CD4-positive, alpha-beta T cell treated with Interleukin-6 at 100 ng/mL for 8 hours (primary cell): Measurements from ENCODE around the gene PCDHGA1.
"Not testable (repeated sequence)": the region's sequence is repeated elsewhere in the genome, so short reads cannot be mapped to it uniquely, and the experiment has no call there.

Experiments
- DNase-seq: peaks from one replicate; pipeline ENCODE4 v3.0.0-alpha.2; 2020; ENCODE audit warnings: mixed read lengths, low spot score

The PCDHGA1 gene

GRCh38 chr5:141330299-141331080 is at the start of gene PCDHGA1:
TSS of gene PCDHGA1 (plus strand) at chr5:141330514.
- peak; percentile 12 for DNase-seq

GRCh38 chr5:141298376-141298775 is 31.9 kb upstream of the PCDHGA1 start:
- DNase-seq, result no peak

GRCh38 chr5:141303756-141304155 is 26.6 kb upstream of the PCDHGA1 start, which contains the start of gene SLC25A2:
TSS of gene SLC25A2 (minus strand) at chr5:141304049. CDS start at chr5:141303865, 184 bp downstream.
- no peak for DNase-seq

DNA sequence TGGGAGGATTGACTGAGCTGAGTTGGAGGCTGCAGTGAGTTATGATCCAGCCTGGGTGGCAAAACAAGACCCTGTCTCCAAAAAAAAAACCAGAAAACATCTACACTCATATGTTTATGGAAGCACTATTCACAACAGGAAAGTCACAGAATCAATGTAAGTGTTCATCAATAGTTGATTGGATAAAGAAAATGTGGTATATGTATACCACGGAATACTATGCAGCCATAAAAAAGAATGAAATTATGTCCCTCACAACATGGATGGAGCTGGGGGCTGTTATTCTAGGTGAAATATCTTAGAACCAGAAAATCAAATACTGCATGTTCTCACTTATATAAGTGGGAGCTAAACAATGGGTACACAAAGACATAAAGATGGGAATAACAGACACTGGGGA is 23.7 kb upstream of the PCDHGA1 start:
- no peak for DNase-seq

- DNase-seq, result no peak
Measured at GRCh38 chr5:141313711-141314110, 16.6 kb upstream of the PCDHGA1 start.

GRCh38 chr5:141316963-141317362 is 13.4 kb upstream of the PCDHGA1 start:
- not testable (repeated sequence) for DNase-seq

GRCh38 chr5:141319202-141319601 is 11.1 kb upstream of the PCDHGA1 start:
- no peak for DNase-seq

DNA sequence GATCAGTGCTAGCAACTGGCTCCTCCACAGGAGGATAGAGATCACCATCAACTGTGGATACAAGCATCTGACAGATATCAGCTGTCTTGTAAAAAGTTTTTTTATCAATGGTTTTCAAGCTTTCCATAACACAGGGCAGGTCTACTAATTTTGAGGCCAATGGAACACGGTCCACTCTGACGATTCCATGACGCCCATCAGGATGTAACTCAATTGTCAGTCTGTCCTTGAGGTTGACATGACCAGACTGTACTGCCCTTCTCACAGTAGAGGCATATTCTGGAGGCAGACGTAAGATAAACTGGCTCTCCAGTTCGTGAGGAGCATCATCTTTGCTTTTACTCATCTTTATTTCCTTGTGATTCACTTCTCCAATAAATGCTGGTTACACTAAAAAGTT is 10.6 kb upstream of the PCDHGA1 start:
- DNase-seq, result no peak

- DNase-seq, result peak; percentile 92
Measured at GRCh38 chr5:141320225-141321169, 9.8 kb upstream of the PCDHGA1 start, which contains the start of gene TAF7. TSS of gene TAF7 (minus strand) at chr5:141320784. CDS start at chr5:141320044, 740 bp downstream.

DNA sequence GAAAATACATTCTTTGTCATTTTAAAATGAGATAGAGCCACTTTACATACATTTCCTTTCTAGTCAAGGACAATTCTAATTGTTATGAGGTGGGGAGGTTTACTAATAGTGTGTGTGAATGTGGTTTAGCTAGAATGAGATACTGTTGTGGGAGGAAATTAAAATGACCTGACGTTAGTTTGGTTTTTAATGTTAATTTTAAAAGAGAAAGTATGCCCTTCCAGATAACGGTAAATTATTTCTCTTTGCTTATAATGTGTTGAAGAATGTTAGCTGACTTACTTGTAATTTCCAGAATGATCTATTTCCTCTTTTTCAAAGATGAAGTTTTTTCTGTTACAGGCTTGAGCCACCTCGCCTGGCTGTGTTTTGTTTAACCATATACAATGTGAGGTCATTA is 8.1 kb upstream of the PCDHGA1 start:
- no peak for DNase-seq

DNA sequence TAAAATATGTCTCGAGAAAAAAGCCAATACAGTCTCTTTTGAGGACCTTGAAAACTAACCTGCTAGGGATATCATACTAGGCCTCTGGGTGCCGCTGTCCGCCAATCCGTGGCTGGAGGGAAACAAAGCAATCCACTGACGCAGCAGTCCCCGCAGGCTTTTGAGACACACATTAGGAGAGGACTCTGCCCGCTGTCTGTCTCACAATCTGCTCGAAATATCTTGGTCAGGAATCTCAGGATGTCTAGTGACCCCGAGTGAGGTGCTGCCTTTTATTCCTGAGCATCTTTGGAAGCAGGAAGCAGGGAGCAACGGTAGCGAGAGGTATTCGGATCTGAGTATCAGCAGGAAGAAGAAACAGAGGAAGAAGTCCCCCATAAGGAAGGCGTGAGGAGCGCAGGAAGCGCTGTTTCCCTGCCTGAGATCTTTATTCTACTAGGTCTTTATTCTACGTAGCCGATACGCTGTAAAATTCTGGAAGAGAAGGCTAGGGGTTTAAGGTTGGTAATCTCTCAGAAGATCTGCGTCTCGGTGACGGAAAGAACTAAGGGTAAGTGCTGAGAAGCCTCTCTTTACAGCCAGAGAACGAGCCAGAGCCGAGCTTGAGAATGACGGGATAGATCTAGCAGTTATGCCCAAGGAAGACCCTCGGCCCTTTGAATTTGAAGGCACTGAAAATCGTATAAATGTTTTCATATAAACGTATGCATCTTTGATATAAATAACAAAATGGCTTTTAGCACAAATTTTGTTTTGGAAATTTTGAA is 4.0 kb upstream of the PCDHGA1 start:
- peak; percentile 71 for DNase-seq

GRCh38 chr5:141328231-141328630 is 2.1 kb upstream of the PCDHGA1 start:
- no peak for DNase-seq

DNA sequence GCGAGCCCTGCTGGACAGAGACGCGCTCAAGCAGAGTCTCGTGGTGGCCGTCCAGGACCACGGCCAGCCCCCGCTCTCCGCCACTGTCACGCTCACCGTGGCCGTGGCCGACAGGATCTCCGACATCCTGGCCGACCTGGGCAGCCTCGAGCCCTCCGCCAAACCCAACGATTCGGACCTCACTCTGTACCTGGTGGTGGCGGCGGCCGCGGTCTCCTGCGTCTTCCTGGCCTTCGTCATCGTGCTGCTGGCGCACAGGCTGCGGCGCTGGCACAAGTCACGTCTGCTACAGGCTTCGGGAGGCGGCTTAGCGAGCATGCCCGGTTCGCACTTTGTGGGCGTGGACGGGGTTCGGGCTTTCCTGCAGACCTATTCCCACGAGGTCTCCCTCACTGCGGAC is 2.3 kb downstream of the PCDHGA1 start:
- DNase-seq, result not testable (repeated sequence)

- DNase-seq, result no peak
Measured at GRCh38 chr5:141338538-141339306, 8.4 kb downstream of the PCDHGA1 start, which contains the start of gene PCDHGA2. TSS of gene PCDHGA2 (plus strand) at chr5:141338760.

DNA sequence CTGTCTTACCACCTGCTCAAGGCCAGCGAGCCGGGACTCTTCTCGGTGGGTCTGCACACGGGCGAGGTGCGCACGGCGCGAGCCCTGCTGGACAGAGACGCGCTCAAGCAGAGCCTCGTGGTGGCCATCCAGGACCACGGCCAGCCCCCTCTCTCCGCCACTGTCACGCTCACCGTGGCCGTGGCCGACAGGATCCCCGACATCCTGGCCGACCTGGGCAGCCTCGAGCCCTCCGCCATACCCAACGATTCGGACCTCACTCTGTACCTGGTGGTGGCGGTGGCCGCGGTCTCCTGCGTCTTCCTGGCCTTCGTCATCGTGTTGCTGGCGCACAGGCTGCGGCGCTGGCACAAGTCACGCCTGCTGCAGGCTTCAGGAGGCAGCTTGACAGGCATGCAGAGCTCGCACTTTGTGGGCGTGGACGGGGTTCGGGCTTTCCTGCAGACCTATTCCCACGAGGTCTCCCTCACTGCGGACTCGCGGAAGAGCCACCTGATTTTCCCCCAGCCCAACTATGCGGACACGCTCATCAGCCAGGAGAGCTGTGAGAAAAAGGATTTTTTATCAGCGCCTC is 10.6 kb downstream of the PCDHGA1 start:
- DNase-seq, result not testable (repeated sequence)

DNA sequence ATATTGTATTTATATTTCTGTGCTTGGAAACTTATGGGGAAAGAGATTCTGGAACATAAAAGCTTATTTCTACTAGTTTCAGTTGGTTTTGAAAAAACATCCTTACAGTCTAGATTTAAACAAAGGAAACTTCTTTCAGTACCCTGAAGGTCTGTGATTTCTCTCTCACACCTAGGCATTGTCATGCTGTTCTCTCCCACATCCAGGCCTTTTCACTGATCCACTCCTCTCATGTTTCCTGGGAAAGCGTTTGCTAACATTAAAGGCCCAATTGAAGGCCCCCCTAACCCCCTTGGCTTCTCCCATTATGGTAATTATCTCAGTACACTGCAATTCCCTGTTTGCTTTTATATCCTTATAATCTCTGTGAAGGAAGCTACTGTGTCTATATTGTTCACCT is 12.5 kb downstream of the PCDHGA1 start:
- no peak for DNase-seq

- no peak for DNase-seq
Measured at GRCh38 chr5:141343242-141343952, 13.1 kb downstream of the PCDHGA1 start, which contains the start of gene PCDHGA3. TSS of gene PCDHGA3 (plus strand) at chr5:141343829. CDS start at chr5:141344034, 205 bp downstream.

GRCh38 chr5:141343953-141344463 is 13.7 kb downstream of the PCDHGA1 start:
- DNase-seq, result no peak

- no peak for DNase-seq
Measured at GRCh38 chr5:141345327-141345726, 15.0 kb downstream of the PCDHGA1 start.

DNA sequence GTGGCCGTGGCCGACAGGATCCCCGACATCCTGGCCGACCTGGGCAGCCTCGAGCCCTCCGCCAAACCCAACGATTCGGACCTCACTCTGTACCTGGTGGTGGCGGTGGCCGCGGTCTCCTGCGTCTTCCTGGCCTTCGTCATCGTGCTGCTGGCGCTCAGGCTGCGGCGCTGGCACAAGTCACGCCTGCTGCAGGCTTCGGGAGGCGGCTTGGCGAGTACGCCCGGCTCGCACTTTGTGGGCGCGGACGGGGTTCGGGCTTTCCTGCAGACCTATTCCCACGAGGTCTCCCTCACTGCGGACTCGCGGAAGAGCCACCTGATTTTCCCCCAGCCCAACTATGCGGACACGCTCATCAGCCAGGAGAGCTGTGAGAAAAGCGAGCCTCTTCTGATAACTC is 15.7 kb downstream of the PCDHGA1 start:
- not testable (repeated sequence) for DNase-seq
